NCI-H1436 (cell line): ENCODE results near the gene SYNRG.

Source experiments
- DNase-seq: peaks from one replicate; lab custom pipeline; 2025; lab: John Stamatoyannopoulos, UW

SYNRG gene

DNA sequence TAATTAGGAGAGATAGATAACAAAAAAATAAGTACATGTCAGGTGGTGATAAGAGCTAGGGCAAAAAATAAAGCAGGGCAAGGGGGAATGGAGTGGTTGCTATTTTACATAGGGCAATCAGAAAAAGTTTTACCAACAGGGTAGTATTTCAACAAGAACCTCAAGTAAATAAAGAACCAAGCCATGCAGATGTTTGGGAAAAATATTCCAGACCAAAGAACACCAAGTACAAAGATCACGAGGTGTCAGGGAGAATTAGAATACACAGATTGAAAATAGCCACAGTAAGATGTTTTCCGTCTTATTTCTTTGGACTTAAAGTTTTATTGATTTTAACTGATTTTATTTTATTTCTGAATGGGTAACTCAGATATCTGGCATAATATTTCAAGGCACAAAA lies 11.1 kb downstream of the SYNRG start:
- DNase-seq, result no peak

DNA sequence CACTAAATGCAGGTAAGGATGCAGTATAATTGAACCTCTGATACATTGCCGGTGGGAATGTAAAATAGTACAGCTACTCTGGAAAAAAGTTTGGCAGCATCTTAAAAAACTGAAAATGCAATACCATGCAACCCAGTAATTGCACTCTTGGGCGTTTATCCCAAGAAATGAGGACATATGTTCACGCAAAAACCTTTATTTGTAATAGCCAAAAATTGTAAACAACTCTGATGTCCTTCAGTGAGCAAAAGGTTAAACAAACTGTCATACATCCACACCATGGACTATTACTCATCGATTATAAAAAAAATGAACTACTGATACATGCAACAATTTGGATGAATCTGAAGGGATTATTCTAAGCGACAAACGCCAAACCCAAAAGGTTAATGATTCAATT lies 16.9 kb downstream of the SYNRG start:
- DNase-seq, result no peak

DNA sequence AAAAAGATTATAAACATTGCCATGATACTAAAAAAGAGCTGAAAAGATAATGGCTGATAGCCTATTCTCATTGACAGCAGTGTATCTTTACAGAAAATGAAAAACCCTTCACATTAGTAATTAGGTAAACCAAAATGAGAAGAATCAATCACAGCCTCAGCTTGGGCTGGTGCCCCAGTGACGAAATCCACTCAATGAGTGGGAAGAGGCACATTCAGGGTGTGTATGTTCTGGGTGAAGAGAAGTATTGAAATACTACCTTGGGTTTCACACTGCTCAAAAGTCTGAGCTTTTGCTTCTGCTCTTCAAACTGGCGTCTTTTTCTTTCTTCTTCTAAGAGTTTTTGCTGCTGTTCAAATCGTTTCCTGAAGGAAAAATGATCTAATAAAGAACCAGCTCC lies 24.2 kb downstream of the SYNRG start:
- no peak for DNase-seq

DNA sequence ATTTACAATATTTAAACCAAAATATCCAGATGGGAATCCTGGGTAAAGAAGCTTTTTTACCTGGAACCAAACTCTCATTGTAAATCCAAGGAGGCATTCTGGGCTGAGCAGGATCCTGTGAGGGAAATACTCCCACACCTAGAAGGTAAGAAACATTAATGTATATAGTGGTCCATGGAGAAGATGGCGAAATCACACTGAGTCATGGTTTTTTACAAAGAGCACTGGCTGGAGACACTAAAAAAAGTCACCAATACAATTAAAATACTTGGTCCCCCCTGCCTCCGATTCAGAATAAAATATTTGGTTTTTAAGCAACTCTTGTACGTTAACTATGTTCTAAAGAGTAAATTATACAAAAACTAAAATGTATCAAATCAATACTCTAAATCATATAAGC lies 32.9 kb downstream of the SYNRG start:
- DNase-seq, result no peak

DNA sequence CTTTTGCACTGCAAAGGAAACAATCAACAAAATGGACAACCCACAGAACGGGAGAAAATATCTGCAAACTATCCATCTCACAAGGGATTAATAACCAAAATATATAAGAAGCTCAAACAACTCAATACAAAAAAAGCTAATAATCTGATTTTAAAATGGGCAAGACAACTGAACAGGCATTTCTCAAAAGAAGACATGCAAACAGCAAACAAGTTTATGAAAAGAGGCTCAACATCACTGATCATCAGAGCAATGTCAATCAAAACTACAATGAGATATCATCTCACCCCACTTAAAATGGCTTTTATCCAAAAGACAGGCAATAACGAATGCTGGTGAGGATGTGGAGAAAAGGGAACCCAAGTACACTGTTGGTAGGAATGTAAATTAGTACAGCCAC lies 34.8 kb downstream of the SYNRG start:
- no peak for DNase-seq

DNA sequence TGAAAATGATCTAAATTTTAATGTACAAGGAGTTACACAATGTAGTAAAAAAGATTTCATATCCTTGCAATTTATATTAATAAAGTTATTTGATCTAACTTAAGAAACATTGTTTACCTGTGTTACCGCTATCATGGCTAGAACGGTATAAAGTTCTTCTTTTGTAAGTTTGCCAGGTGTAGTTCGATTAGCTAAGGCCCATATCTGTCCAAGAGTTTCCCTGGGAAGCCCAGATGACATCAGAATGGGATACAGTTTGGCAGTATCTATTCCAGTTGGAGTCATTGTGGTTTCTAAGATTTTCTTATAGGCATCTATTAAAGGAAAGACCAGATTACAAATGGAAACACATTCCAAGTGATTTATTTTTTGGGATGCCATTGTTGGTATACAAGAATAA lies 37.5 kb downstream of the SYNRG start:
- DNase-seq, result no peak

DNA sequence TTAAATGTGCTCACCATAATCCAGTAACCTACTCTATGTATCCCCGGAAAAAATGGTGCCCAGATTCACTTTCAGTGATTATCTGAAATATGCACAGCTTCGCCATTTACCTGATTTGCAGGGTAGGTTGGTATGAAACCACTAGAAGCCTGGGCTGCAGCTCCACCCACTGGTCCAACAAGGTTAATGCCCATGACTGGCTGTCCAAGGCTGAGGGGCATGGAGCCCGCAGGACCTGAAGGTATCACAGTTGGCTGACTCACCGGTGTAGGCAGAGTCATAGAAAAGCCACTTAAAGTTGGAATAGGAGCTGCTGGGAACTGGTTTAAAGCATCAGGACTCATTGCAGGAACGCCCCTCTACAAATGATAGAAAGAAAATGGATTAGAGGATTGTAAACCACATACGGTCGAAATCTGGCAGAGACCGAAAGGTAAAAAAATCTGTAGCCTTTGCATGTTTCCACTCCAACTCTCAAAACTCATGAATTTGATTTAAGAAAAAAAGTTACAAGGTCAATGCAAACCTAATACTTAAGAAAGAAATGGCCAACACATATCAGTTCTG lies 38.6 kb downstream of the SYNRG start:
- peak; percentile 25 for DNase-seq

DNA sequence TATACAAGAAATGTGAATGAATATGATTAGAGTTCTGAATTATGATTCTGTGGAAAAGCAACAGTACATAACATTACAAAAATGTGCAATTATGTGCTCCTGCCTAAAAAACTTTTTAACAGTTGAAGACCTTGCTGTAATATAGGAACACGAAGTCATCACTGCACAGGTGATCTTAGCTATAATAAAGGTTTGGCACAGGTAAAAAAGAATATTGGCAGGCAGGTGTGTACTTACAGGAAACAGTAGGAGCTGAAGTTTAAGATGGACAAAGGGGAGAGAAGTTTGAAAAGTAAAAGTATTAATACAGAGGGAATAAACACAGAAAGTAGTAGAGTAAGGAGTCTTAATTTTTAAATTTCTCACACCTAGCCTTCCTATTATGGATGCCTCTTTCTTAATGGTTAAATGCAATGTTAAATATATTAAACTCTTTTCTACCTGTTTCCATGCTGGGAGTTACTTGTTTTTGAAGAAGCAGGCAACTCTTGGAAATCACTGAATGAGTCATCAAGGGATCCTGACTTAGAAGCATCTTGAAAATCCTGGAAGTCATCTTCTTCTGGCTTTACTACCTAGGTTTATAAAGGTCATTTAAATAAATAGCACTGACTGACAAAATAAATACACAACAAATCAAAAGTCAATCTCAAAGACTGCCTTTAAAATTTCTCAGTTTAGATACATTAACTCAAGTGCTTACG lies 40.7 kb downstream of the SYNRG start:
- no peak for DNase-seq

DNA sequence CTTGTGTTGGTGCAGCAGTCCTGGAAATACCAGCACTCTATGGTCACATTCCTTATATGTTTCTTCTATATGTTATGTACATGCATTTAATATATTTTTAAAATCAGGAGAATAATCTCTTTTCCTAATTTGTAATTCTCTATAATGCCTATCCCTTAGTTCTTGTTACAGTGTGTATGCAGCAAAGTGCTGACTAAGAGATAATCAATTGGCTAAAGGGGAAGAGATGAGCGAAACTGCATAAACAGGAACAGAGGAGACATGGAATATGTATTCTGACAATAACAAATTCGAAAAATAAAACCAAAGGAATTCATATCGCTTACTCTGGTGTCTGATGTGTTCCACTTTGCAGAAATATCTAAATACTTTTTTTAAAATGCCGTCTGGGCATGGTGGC lies 41.7 kb downstream of the SYNRG start:
- DNase-seq, result no peak

DNA sequence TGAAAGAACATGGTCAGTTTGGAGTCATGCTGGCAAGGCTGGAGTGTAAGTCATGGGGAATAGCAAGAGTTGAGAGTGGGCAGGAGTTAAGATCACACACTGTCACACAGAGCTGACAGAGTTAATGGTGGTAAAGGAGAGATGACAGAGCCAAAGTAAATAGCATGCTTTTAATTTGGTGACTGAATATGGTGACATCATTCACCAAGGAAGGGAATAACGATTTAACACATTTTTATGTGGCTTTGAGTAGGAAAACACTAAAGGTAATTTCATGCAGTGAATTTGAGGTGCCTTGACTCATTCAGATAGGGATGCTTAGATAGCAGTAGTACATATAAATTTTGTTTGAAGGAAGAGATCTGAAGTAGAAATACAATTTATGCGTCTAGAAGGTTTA lies 42.1 kb downstream of the SYNRG start:
- no peak for DNase-seq

DNA sequence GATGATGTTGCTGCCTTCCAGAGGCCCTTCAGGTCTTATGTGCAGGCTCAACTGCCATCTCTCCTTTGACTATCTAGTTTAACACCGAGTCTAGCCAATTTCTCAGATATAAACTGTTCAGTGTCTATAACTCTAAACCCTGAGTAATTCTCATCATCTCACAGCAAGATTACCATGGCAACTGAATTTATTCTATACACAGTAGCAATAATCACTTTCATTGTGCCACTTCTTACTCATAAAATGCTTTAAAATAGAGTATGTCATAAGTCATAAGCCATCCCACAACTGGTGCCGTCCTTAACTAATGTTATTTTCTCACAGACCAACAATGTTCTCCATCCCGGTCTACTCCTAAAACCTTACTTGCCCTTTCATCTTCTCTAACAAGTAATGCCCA lies 45.0 kb downstream of the SYNRG start:
- DNase-seq, result no peak

DNA sequence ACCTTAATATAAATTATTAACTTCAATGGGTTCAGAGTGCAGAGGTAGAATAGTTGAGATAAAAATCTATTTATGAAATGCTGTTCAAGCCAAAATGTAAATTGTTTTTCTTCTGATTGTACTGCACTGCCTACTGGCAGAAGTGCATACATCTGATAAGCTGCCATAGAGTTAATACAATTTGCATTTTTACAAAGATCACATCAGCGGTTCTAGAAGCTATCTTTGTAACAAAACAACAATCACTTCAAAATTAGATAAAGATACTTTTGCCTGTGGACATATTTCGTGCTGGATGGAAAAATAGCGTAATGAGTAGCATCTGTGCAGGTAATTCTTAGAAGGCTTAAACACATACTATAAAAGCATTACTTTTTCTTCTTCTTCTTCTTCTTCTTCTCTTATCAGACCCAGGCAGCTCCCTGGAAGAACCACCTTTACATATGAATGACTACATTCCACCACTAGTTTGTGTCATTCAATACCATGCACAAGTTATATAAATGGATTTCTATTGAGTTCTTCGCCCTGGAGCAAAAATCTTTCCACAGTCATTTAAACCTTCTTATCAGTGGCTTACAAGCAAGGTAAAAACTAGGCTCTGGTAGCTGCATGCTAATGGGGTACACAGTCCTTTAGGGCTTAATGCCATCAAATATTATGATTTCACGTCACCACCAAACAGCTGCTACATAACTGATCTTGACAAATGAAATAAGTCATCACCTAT lies 47.0 kb downstream of the SYNRG start:
- no peak for DNase-seq

DNA sequence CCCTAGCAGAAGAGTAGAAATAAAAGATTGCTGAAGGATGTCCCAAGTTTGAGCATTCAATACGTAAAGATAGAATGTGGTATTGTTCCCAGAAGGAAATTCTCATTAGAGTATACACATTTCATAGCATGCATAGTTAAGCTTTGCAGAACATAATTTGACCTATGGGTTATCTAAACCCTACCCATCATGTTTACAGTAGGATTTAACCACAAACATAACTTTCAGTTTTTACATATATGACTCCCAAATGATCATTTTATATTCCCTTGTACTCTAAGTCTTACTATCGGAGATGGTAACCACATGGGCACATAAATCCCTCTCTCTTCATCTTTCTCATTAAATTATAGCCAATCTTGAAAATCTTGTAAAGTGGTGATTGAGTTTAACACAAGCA lies 50.9 kb downstream of the SYNRG start:
- DNase-seq, result no peak

DNA sequence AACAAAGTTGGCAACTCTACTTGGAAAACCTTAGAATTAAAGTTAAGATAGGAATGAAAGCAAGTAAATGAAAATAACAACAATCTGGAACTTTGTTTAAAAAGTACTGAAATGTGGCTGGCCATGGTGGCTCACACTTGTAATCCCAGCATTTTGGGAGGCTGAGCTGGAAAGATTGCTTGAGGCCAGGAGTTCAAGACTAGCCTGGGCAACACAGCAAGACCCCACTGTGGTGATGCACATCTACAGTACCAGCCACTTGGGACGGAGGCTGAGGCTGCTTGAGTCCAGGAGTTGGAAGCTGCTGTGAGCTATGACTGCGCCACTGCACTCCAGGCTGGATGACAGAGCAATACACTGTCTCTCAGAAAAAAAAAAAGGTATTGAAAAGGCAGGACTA lies 51.7 kb downstream of the SYNRG start:
- no peak for DNase-seq

DNA sequence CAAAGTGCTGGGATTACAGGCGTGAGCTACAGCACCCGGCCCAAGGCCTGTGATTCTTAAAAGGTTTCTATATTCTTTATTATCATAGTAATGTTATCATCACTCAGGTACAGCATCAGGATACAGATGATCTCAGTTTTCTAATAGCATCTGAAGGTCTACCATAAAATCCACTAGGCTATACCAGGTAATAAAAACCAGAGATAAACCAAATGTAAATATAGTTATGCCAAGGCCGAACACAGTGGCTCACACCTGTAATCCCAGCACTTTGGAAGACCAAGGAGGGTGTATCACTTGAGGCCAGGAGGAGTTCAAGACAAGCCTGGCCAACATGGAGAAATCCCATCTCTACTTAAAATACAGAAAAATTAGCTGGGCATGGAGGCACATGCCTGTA lies 53.8 kb downstream of the SYNRG start:
- no peak for DNase-seq

DNA sequence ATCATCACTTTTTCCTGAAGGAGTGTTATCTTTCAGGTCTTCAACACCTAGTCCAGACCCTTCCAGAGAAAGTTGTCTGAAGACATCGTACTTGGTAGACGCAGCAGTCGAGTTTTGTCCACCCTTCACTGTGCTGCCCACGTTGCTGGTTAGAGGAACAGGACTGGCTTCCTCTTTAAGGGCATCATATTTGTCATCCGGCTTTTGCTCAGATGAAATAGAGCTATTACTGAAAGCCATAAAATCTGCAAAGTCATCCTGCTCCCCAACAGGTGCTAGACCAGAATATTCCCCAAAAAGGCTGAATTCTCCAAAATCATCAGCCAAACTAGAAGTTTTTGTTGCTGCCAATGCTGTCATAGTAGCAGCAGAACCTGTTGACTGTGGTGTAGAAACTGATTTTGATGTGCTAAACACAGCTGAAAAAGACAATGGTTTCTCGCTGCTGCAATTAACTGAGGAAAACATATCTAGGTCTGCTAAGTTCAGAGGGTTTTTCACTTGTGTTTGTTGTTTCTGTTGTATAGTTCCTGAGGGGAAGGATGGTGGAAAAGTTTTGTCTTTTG lies 55.7 kb downstream of the SYNRG start:
- no peak for DNase-seq

DNA sequence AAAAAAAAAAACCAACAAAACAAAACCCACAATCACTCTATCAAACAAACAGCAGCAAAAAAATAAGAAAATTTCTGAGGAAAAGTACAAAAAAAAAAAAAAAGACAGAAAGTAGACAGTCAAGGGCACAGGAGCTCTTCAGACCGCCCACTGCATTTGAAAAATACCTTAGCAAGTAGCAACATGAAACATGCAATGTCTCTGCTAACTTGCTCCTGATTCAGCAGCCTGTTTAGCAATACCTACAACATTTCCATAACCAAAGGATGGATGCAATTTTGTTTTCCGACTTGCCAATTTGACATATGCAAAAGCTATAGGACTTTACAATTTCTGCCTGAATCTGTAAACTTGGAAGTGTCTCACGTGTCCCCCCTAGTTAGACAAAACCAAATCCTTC lies 57.4 kb downstream of the SYNRG start:
- DNase-seq, result no peak

DNA sequence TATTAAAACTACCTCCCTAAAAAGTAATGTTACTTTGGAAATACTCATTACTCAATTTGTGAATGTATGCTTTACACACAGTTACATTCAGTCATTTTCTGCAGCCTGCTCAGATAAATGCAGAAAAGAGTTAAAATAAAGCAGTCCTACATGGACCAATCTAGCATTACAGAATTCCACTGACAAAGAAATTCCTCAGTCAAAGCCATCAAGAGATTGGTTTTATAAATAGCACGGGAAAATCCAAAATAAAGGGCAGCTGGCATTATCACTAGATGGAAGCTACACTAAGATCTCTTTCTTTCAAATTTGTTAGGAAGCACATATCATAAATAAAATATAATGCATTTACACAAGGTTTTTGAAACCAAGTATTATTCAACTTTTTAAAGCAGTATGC lies 61.2 kb downstream of the SYNRG start:
- DNase-seq, result no peak

DNA sequence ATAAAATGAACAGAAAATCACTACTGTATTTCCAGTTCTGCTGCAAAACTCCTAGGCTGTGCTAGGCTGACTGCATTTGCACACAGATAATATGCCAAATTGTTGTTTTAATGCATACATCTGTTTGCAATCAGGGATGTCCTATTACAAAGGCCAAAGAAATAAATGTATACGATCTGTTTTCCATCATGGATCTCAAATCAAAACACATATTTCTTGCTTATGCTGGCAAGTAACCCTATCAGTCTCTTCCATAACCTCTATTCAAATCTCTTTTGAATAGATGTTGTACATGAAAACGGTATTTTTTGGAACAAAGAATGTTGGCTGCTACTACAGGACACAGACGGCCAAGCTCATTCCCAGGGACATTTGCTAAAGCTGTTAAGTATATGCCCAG lies 62.9 kb downstream of the SYNRG start:
- no peak for DNase-seq

DNA sequence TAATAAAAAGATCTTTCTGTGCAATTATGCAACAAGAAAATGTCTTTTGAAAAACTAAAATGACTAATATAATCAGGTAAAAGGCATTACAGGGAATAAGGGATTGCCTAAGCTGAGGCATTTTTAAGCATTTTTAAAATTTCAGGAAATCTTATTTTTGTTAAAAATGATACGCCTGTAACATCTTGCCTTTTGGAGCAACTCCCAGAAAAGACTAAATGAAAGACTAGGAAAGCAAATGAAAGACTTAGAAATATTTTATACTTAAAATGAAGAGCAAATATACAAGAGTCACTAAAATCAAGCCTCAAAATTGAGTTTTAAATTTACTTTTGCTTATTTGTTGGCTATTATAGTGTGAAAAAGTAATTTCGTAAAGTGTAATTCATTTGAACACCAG lies 63.7 kb downstream of the SYNRG start:
- no peak for DNase-seq

DNA sequence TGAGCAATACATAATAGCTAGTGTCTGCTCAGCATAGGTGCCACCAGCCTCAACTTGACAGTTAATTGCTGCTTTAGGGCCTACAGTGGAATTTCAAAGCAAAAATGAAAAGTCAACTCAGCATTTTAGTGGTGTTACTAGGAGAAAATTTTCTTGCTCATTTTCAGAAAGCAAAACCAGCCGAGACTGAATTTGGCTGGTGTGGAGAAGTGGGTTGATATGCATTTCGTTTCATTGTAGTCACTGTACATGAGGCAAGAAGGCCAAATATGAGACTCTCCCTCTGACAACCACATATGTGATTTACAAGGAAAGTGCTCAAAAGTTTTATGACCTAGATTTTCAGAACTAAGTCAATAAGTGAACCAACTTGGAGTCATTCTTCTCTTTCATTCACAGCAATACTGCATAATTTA lies 65.6 kb downstream of the SYNRG start:
- no peak for DNase-seq

DNA sequence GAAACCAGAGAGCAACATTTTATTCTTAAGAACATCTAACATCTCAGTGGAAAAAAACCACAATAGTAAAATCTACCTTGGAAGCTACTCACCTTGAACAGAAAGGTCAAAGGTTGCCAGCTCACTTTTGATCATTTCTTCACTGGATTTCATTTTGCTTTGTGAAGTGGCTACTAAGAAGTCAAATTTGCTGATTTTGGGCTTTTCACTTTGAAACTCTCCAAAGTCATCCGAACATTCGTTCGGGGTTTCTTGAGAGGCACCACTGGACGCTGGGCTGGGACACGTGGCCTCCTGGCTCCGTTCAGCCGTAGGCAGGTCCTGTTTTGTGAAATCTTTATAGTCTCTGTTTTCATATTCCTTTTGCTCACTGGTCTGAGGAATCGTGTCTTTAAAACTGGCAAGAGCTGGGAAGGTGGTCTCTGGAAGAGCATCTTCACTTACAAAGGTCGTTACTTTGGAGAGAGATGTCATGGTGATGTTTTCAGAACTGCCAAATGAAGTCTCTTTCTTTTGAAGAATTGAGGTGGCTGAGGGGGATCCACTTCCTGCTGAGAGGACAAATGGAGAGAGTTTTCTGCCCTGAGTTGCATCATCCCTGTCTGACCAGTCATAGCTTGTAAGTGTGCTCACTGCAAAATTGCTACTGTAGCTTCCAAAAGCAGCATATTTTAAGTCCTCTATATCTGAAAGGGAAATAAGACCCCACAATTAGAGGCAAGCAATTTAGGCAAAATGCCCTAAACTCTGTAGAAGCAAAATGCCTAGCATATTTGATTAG lies 67.1 kb downstream of the SYNRG start:
- no peak for DNase-seq
